ENCODE results near the gene ZNF217. TPM values are rescaled to one million over a fixed set of nuclear protein-coding genes. Genes with fewer than 3 reads are reported as not detected.
"Not testable (repeated sequence)": the region's sequence is repeated elsewhere in the genome, so short reads cannot be mapped to it uniquely, and the experiment has no call there.

ZNF217 gene
- total and polyA plus RNA-seq, 7 donors, result 1.7 to 8.1 (median 4.3) TPM

DNA sequence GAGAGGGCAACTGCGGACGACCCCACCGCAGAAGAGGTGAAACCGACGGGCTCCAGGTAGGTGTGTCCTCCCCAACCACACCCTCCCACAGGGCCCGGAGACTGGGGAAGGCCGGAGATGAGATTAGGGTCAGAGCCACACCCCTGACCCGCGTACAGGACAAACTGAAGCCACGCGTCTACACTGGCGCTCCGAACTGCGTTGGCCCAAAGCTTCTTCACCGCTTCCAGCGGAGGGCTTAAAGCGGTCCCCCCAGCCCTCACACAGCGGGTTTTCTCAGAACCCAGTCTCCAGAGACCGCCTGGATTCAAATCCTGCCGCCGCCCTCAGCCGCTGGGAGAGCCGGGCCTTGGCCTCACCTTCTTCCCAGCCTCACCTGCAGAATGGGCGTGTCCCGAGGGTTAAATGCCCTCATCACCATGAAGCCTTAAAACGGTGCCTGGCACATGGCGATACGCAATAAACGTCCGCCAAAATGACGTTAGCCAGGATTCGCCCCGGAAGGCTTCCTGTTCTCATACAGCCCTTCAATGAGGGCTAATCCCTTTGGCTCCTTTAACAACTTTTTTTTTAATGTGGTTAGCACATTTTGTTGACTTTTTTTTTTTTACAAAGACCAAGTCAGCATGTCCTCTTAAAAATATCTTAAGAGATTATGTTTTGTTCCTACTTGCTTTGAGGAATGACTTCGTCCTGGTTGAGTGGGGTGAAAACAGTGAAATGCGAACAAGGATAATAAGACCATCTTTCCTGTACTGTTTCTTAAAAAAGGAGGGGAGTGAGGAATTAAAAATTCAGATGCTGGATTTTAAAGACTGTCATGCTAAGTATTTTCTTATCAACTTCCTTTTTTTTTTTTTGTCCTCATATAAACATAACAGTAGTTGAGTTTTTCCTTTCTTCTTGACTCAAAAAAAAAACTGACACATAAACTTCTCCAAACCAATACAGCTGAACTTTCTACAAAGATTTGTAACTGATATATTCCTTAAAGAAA is 15.1 kb upstream of the ZNF217 start:
- 77 to 87% (median 78%) methylated on average over 35 of the region's 35 CpGs for WGBS, 3 donors
- Histone ChIP-seq H3K36me3 (ENCODE audit: insufficient read depth in 1 of 2, low read depth in 1 of 2) (no peaks in the 10 kb centered on the region), H3K9me3 (no peaks in the 10 kb centered on the region), H3K4me3 (no peak overlapping the region), H3K4me1 (peaks cover 7% of the 10 kb centered on the region), H3K27me3 (ENCODE audit: insufficient read depth in 3 of 3, low read length in 2 of 3) (no peaks in the 10 kb centered on the region), H3K27ac (peak overlapping the region; percentile 17)
- TF ChIP-seq, protein P1, sequence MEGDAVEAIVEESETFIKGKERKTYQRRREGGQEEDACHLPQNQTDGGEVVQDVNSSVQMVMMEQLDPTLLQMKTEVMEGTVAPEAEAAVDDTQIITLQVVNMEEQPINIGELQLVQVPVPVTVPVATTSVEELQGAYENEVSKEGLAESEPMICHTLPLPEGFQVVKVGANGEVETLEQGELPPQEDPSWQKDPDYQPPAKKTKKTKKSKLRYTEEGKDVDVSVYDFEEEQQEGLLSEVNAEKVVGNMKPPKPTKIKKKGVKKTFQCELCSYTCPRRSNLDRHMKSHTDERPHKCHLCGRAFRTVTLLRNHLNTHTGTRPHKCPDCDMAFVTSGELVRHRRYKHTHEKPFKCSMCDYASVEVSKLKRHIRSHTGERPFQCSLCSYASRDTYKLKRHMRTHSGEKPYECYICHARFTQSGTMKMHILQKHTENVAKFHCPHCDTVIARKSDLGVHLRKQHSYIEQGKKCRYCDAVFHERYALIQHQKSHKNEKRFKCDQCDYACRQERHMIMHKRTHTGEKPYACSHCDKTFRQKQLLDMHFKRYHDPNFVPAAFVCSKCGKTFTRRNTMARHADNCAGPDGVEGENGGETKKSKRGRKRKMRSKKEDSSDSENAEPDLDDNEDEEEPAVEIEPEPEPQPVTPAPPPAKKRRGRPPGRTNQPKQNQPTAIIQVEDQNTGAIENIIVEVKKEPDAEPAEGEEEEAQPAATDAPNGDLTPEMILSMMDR (IDR thresholded peaks at IDR 0.05), result no peak
- intact Hi-C loops (cut with DNase I), result no loop called here
- DNase-seq (peak in 1 of 2 donors; percentile 61), ATAC-seq (no peak)

DNA sequence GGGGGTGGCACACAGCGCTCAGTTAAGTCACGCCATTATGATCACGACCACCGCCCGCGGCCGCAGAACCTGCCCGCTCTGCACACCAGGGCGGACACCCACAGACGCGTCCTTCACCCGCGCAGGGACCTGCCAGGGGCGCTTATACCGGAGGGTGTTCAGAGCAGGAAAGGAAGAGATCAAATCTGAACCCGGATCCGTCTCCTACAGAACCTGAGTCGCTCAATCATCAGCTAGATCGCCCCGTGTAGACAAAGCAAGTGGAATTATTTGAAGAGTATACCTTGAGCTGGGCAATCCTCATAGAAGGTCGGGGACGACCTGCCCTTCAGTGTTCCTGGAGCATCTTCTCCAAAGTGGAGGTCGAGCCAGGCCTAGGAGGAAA is 14.4 kb upstream of the ZNF217 start:
- no peak for ATAC-seq
- TF ChIP-seq, protein P1 (IDR thresholded peaks at IDR 0.05), result no peak
- Histone ChIP-seq H3K27ac (no peak overlapping the region), H3K4me3 (no peak overlapping the region), H3K27me3 (ENCODE audit: insufficient read depth in 3 of 3, low read length in 2 of 3) (no peaks in the 10 kb centered on the region), H3K4me1 (peaks cover 7% of the 10 kb centered on the region), H3K9me3 (no peaks in the 10 kb centered on the region), H3K36me3 (ENCODE audit: insufficient read depth in 1 of 2, low read depth in 1 of 2) (no peaks in the 10 kb centered on the region)
- no peak for DNase-seq
- intact Hi-C loops (cut with DNase I), result no loop called here
- WGBS, 3 donors, result 95% methylated on average over 22 to 23 of the region's 23 CpGs

DNA sequence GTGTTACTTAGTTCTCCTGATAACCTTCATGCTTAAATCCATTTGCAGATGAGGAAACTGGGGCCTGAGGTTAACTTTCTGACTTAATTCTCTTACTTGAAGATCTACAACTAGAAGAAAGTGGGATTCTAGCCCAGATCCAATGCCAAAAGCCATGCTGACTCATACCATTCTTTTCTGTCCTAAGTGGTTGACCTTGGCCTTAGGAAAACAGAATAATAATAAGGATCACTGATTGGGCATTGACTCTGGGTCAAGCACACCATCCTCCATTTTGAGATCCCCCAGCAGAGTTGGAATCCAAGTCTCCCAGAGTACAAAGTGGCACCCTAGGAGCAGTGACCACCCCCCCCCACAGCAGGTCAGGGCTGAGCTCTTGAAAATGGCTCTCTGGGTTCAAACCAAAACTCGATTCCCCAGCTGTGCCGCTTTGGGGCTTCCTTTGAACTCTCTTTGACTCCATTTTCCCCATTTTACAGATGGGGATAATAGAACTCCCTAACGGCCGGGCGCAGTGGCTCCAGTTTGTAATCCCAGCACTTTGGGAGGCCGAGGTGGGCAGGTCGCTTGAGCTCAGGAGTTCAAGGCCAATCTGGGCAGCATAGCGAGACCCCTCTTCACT is 12.8 kb upstream of the ZNF217 start:
- intact Hi-C loops (cut with DNase I), result no loop called here
- Histone ChIP-seq H3K27ac (no peak overlapping the region), H3K9me3 (no peaks in the 10 kb centered on the region), H3K4me1 (peaks cover 3% of the 10 kb centered on the region), H3K36me3 (ENCODE audit: insufficient read depth in 1 of 2, low read depth in 1 of 2) (no peaks in the 10 kb centered on the region), H3K4me3 (no peak overlapping the region), H3K27me3 (ENCODE audit: insufficient read depth in 3 of 3, low read length in 2 of 3) (no peaks in the 10 kb centered on the region)
- TF ChIP-seq, protein P1 (IDR thresholded peaks at IDR 0.05), result no peak
- ATAC-seq (no peak), DNase-seq (no peak)
- WGBS, 3 donors, result 95 to 97% (median 97%) methylated on average over 8 of the region's 8 CpGs

DNA sequence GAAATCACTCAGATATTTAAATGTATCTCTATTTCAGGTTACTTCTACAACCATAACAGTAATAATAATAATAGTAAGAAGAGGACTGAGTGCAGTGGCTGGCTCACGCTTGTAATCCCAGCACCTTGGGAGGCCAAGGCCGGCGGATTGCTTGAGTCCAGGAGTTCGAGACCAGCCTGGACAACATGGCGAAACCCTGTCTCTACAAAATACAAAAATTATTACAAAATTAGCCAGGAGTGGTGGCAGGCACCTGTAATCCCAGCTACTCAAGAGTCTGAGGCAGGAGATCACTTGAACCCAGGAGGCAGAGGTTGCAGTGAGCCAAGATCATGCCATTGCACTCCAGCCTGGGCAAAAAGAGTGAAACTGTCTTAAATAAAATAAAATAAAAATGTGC is 11.8 kb upstream of the ZNF217 start:
- intact Hi-C loops (cut with DNase I); DNase-seq; H3K27ac ChIP-seq; H3K9me3 ChIP-seq; ATAC-seq; H3K4me1 ChIP-seq; H3K27me3 ChIP-seq (ENCODE audit: insufficient read depth in 3 of 3, low read length in 2 of 3); H3K4me3 ChIP-seq; H3K36me3 ChIP-seq (ENCODE audit: insufficient read depth in 1 of 2, low read depth in 1 of 2): not testable (repeated sequence)
- 97 to 100% (median 98%) methylated on average over 5 of the region's 5 CpGs for WGBS, 3 donors

DNA sequence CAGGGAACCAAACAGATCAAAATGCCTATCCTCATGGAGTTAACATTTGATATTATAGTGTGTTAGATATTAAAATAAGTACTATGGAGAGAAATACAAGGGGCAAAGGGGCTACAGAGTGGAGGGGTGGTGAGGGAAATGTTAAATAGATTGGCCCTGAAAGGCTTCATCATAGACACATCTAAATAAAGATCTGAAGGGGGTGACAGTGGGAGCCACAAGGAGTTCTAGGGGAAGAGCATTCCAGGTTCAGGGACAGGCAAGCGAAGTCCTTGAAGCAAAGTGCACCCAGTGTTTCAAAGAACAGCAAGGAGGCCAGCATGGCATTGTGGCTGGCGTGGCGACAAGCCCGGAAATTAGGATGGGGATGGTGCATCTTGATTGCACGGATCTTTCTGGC is 11.2 kb upstream of the ZNF217 start:
- H3K4me1 ChIP-seq; H3K36me3 ChIP-seq (ENCODE audit: insufficient read depth in 1 of 2, low read depth in 1 of 2); H3K9me3 ChIP-seq; H3K27ac ChIP-seq; DNase-seq; H3K4me3 ChIP-seq; H3K27me3 ChIP-seq (ENCODE audit: insufficient read depth in 3 of 3, low read length in 2 of 3); intact Hi-C loops (cut with DNase I); ATAC-seq: not testable (repeated sequence)
- WGBS, 3 donors, result 97 to 100% (median 100%) methylated on average over 1 to 2 of the region's 5 CpGs

Measured in psoas muscle (tissue), 8 donors.